B cell (primary cell): Measurements from ENCODE around the gene HSCB. TPM values are rescaled to one million over a fixed set of nuclear protein-coding genes. Genes with fewer than 3 reads are reported as not detected.

ENCODE experiments used
- ATAC-seq: fragments of 200-7000 bp; cut with Tn5 transposase; one replicate; pipeline ENCODE4 v1.10.0; 2021; ENCODE audit warnings: low read depth, mild to moderate bottlenecking, moderate number of reproducible peaks, moderate library complexity
- CTCF ChIA-PET: fragments of 350-600 bp; sonication (Branson Sonifier 250); formaldehyde crosslinking; loops from one replicate; lab custom pipeline; 2021; ENCODE audit warnings: antibody characterized with exemption, inconsistent platforms; lab: Charles Lee
- POLR2A ChIA-PET: fragments of 350-600 bp; sonication (Branson Sonifier 250); formaldehyde crosslinking; loops from one replicate; lab custom pipeline; 2021; ENCODE audit warnings: antibody characterized with exemption; lab: Charles Lee
- DNase-seq: peaks from one replicate; pipeline ENCODE4 v3.0.0; 2013
- H2AFZ ChIP-seq: 2 replicates; pipeline ENCODE4 v1.6.1; 2012; ENCODE audit warnings: mild to moderate bottlenecking, low read depth, low read length; ENCODE audit not compliant: insufficient read depth, poor library complexity, severe bottlenecking
- H3K27ac ChIP-seq, 2 donors: 1 replicate in 1 of 2; 2 replicates in 1 of 2; pipeline ENCODE4 v1.5.1; 2012 to 2013; ENCODE audit warnings: low read length in 2 of 2, mild to moderate bottlenecking in 2 of 2, moderate library complexity in 1 of 2
- H3K27me3 ChIP-seq, 4 experiments: fragments of 200-600 bp in 1 of 4; sonication (generic) in 1 of 4; replicated peaks in 1 of 4; 1 replicate in 2 of 4; 2 replicates in 2 of 4; pipeline versions ENCODE4 v1.6.1 to v1.7.0; 2013 to 2016; ENCODE audit warnings: low read length in 3 of 4, mild to moderate bottlenecking in 2 of 4, mixed read lengths in 1 of 4, moderate library complexity in 1 of 4; ENCODE audit not compliant: insufficient read depth in 4 of 4, control insufficient read depth in 3 of 4; ENCODE audit errors: control extremely low read depth in 1 of 4
- H3K36me3 ChIP-seq, 2 experiments: replicated peaks in 1 of 2; 1 replicate in 1 of 2; 2 replicates in 1 of 2; pipeline versions ENCODE4 v1.6.1 to v1.7.1; 2013; ENCODE audit warnings: low read length in 1 of 2; ENCODE audit not compliant: insufficient read depth in 2 of 2, control insufficient read depth in 1 of 2; ENCODE audit errors: control extremely low read depth in 1 of 2, extremely low read depth in 1 of 2
- H3K4me1 ChIP-seq, 2 donors: fragments of 200-600 bp in 1 of 2; sonication (generic) in 1 of 2; 1 replicate in 1 of 2; 2 replicates in 1 of 2; pipeline versions ENCODE4 v1.5.1 to v1.6.1; 2013 to 2017; ENCODE audit warnings: low read length in 2 of 2; ENCODE audit not compliant: control insufficient read depth in 2 of 2, insufficient read depth in 2 of 2
- H3K4me2 ChIP-seq: replicated peaks from 2 replicates; pipeline ENCODE3; 2012; ENCODE audit warnings: mild to moderate bottlenecking, low read depth, low read length; ENCODE audit not compliant: poor library complexity, severe bottlenecking
- H3K4me3 ChIP-seq, 5 experiments: fragments of 200-600 bp in 1 of 5; sonication (generic) in 1 of 5; 1 replicate in 3 of 5; 2 replicates in 2 of 5; pipeline versions ENCODE4 v1.5.1 to v1.7.0; 2011 to 2016; ENCODE audit warnings: low read length in 4 of 5, mild to moderate bottlenecking in 4 of 5, low read depth in 2 of 5, control low read depth in 1 of 5, moderate library complexity in 1 of 5; ENCODE audit not compliant: insufficient read depth in 1 of 5; ENCODE audit errors: control extremely low read depth in 1 of 5, extremely low read depth in 1 of 5
- H3K79me2 ChIP-seq: fragments of 200-600 bp; sonication (generic); one replicate; pipeline ENCODE4 v1.6.0; 2016; ENCODE audit warnings: low read length; ENCODE audit not compliant: control insufficient read depth, insufficient read depth
- H3K9ac ChIP-seq: fragments of 200-600 bp; sonication (generic); 2 replicates; pipeline ENCODE4 v1.6.1; 2017; ENCODE audit warnings: mild to moderate bottlenecking, low read length, moderate library complexity
- H3K9me3 ChIP-seq, 3 donors: one replicate each; pipeline versions ENCODE4 v1.6.1 to v1.7.1; 2013; ENCODE audit warnings: low read length in 2 of 3; ENCODE audit not compliant: control insufficient read depth in 2 of 3, insufficient read depth in 1 of 3; ENCODE audit errors: control extremely low read depth in 1 of 3
- H4K20me1 ChIP-seq: 2 replicates; pipeline ENCODE4 v1.6.0; 2012; ENCODE audit warnings: mild to moderate bottlenecking, low read length; ENCODE audit not compliant: insufficient read depth, control insufficient read depth, poor library complexity, severe bottlenecking
- H3K27ac Mint-ChIP-seq: one replicate; pipeline ENCODE4 v1.8.0; 2021; ENCODE audit warnings: mixed read lengths
- H3K27me3 Mint-ChIP-seq: one replicate; pipeline ENCODE4 v1.8.0; 2021; ENCODE audit warnings: mixed read lengths
- H3K4me1 Mint-ChIP-seq: one replicate; pipeline ENCODE4 v1.8.0; 2021; ENCODE audit warnings: mixed read lengths
- H3K4me3 Mint-ChIP-seq: one replicate; pipeline ENCODE4 v1.8.0; 2021; ENCODE audit warnings: mixed read lengths
- H3K9me3 Mint-ChIP-seq: one replicate; pipeline ENCODE4 v1.8.0; 2022; ENCODE audit warnings: mixed read lengths; ENCODE audit not compliant: insufficient read depth
- CTCF ChIP-seq: fragments of 200-600 bp; IDR thresholded peaks from one replicate; pipeline ENCODE4 v1.8.0; 2022; ENCODE audit warnings: antibody characterized with exemption, mild to moderate bottlenecking
- EZH2 ChIP-seq: IDR thresholded peaks from 2 replicates; pipeline ENCODE4 v1.6.1; 2012; ENCODE audit warnings: borderline replicate concordance, low read depth, mild to moderate bottlenecking, moderate library complexity, low read length; ENCODE audit not compliant: insufficient read depth, poor library complexity, severe bottlenecking
- WGBS: methylation state at CpG from one replicate; pipeline ENCODE4 v1.1.5; 2013; ENCODE audit warnings: missing lambda C conversion rate; ENCODE audit not compliant: insufficient coverage; 5-methylcytosine and 5-hydroxymethylcytosine counted together
- intact Hi-C: fragments of 100-400 bp; cut with micrococcal nuclease; formaldehyde crosslinking; loops from one replicate; pipeline ENCODE4 v1.10.0; 2022
- polyA plus RNA-seq: library from polyadenylated mRNA; depleted of rRNA; stranded (reverse); fragments of >200 nt; gene quantifications from 2 replicates; pipeline ENCODE4 v1.2.3, GENCODE V29; 2012
- total RNA-seq, 2 donors: library from RNA; stranded (reverse); fragments of 120-200 nt in 1 of 2; gene quantifications; 1 replicate in 1 of 2; 2 replicates in 1 of 2; pipeline versions ENCODE4 v1.2.3 to v1.2.4, GENCODE V29; 2013 to 2022

Gene HSCB
- total and polyA plus RNA-seq, 2 donors (not counting 1 experiment from before 2014, with no cell fraction given) = 12.8 to 18.3 TPM

- Mint-ChIP-seq H3K27me3 (no peaks in the 10 kb centered on the region), H3K9me3 (no peaks in the 10 kb centered on the region), H3K27ac (no peak overlapping the region), H3K4me3 (no peak overlapping the region), H3K4me1 (peaks cover 5% of the 10 kb centered on the region)
- intact Hi-C loops = no loop called here
- ATAC-seq (no peak), DNase-seq (no peak)
- WGBS = no CpG with 5 or more reads among the region's 6 CpGs
- Histone ChIP-seq H3K4me1 (peaks cover 5% of the 10 kb centered on the region in 2 donors), H2AFZ (no peak overlapping the region), H3K79me2 (no peaks in the 10 kb centered on the region), H3K36me3 (peaks cover 4 to 9% of the 10 kb centered on the region in 2 experiments), H3K9ac (no peak overlapping the region), H3K4me2 (no peak overlapping the region), H3K27me3 (no peaks in the 10 kb centered on the region), H3K27ac (no peak overlapping the region), H3K9me3 (no peaks in the 10 kb centered on the region), H3K4me3 (no peak overlapping the region), H4K20me1 (no peaks in the 10 kb centered on the region)
- POLR2A ChIA-PET = no interaction called here
- CTCF ChIA-PET = interaction anchor here (0.6 kb wide), 1 partner anchor 1379 kb away, joined by 3 read pairs; no protein-coding TSS in a partner anchor
- TF ChIP-seq EZH2 (no peak), CTCF (no peak)
Observed at GRCh38 chr22:28711820-28712777, 29.7 kb upstream of the HSCB start.

GRCh38 chr22:28714043-28714628 is 27.7 kb upstream of the HSCB start:
- H3K4me1 ChIP-seq = no peaks in the 10 kb centered on the region
- intact Hi-C loops = no loop called here
- no peak overlapping the region for H3K9ac ChIP-seq
- no peak for TF ChIP-seq CTCF
- TF ChIP-seq EZH2 = no peak
- WGBS = no CpG with 5 or more reads among the region's 2 CpGs
- peaks cover 5 to 15% of the 10 kb centered on the region in 2 experiments for H3K36me3 ChIP-seq
- no peaks in the 10 kb centered on the region for H3K79me2 ChIP-seq
- H3K27ac Mint-ChIP-seq = no peak overlapping the region
- H3K27ac ChIP-seq = no peak overlapping the region
- no peak overlapping the region for H3K4me3 ChIP-seq
- ATAC-seq (no peak), DNase-seq (no peak)
- no peaks in the 10 kb centered on the region for H3K9me3 ChIP-seq
- H3K27me3 ChIP-seq = no peaks in the 10 kb centered on the region
- no peak overlapping the region for H2AFZ ChIP-seq
- H3K9me3 Mint-ChIP-seq = no peaks in the 10 kb centered on the region
- H3K4me1 Mint-ChIP-seq = no peaks in the 10 kb centered on the region
- H4K20me1 ChIP-seq = no peaks in the 10 kb centered on the region
- H3K27me3 Mint-ChIP-seq = no peaks in the 10 kb centered on the region
- H3K4me3 Mint-ChIP-seq = no peak overlapping the region
- ChIA-PET POLR2A (no interaction called here), CTCF (no interaction called here)
- H3K4me2 ChIP-seq = no peak overlapping the region
